C1 segment of cervical spinal cord (tissue), 14 donors: Measurements from ENCODE around the gene TEX48.

ENCODE experiments used
- DNase-seq, 14 donors: peaks; one replicate each; lab custom pipeline; 2025; lab: John Stamatoyannopoulos, UW

TEX48 gene

GRCh38 chr9:114666851-114667250, 15.1 kb downstream of the TEX48 start:
- DNase-seq = no peak

GRCh38 chr9:114666401-114666800, 15.6 kb downstream of the TEX48 start:
- DNase-seq = no peak

- no peak for DNase-seq
Measured at GRCh38 chr9:114664181-114664580, 17.8 kb downstream of the TEX48 start.

GRCh38 chr9:114662081-114662989, 19.7 kb downstream of the TEX48 start:
- peak in 7 of 14 donors; percentile 3 to 48 (median 29) for DNase-seq

GRCh38 chr9:114657705-114658104, 24.3 kb downstream of the TEX48 start, which contains the start of gene TEX53:
TSS of gene TEX53 (minus strand) at chr9:114657805. CDS start at chr9:114657774, 31 bp downstream.
- no peak for DNase-seq

- no peak for DNase-seq
Measured at GRCh38 chr9:114656301-114656700, 25.7 kb downstream of the TEX48 start.

- DNase-seq = no peak
Measured at GRCh38 chr9:114655689-114656088, 26.3 kb downstream of the TEX48 start.

- DNase-seq = peak in 11 of 14 donors; percentile 3 to 65 (median 42)
Measured at GRCh38 chr9:114653556-114654159, 28.3 kb downstream of the TEX48 start.

- no peak for DNase-seq
Measured at GRCh38 chr9:114652776-114653555, 29.0 kb downstream of the TEX48 start.

- DNase-seq = no peak
Measured at GRCh38 chr9:114643896-114644295, 38.1 kb downstream of the TEX48 start.

GRCh38 chr9:114643001-114643400, 39.0 kb downstream of the TEX48 start:
- DNase-seq = no peak

GRCh38 chr9:114641967-114642366, 40.0 kb downstream of the TEX48 start:
- DNase-seq = no peak

- DNase-seq = no peak
Measured at GRCh38 chr9:114638404-114638803, 43.6 kb downstream of the TEX48 start.

- DNase-seq = no peak
Measured at GRCh38 chr9:114634387-114634786, 47.6 kb downstream of the TEX48 start.

GRCh38 chr9:114633438-114634089, 48.4 kb downstream of the TEX48 start:
- no peak for DNase-seq

GRCh38 chr9:114631166-114631565, 50.8 kb downstream of the TEX48 start:
- no peak for DNase-seq

GRCh38 chr9:114629563-114630090, 52.4 kb downstream of the TEX48 start:
- DNase-seq = no peak

- no peak for DNase-seq
Measured at GRCh38 chr9:114627553-114627952, 54.4 kb downstream of the TEX48 start.

- no peak for DNase-seq
Measured at GRCh38 chr9:114626415-114627020, 55.5 kb downstream of the TEX48 start.

GRCh38 chr9:114624677-114625076, 57.3 kb downstream of the TEX48 start:
- no peak for DNase-seq
